Endothelial cell of umbilical vein (primary cell): Measurements from ENCODE around the gene ARID1B.

Experiments
- CTCF ChIP-seq, 2 donors: IDR thresholded peaks; 1 replicate in 1 of 2; 2 replicates in 1 of 2; pipeline ENCODE4 v1.5.1; 2011; ENCODE audit warnings: low read length in 2 of 2, mild to moderate bottlenecking in 2 of 2, moderate library complexity in 2 of 2, control low read depth in 1 of 2, inconsistent platforms in 1 of 2, low read depth in 1 of 2; ENCODE audit not compliant: insufficient read depth in 1 of 2; ENCODE audit errors: extremely low read depth in 1 of 2
- MAX ChIP-seq: IDR thresholded peaks from 2 replicates; pipeline ENCODE4 v1.6.1; 2011; ENCODE audit not compliant: insufficient read depth, insufficient read length

- TF ChIP-seq MAX (no peak), CTCF (IDR thresholded peaks at IDR 0.05; ENCODE audit: extremely low read depth in 1 of 2, insufficient read depth in 1 of 2, low read depth in 1 of 2, low read length in 2 of 2) (no peak)
Observed at GRCh38 chr6:156912431-156912830, 135.3 kb downstream of the ARID1B start.
